H9 (cell line): Measurements from ENCODE around the gene FOXD1. TPM values are rescaled to one million over a fixed set of nuclear protein-coding genes. Genes with fewer than 3 reads are reported as not detected.

Source experiments
- DNase-seq: peaks from one replicate; pipeline ENCODE4 v3.0.0-alpha.2; 2017
- H2AFZ ChIP-seq: one replicate; pipeline ENCODE4 v1.6.1; 2013; ENCODE audit warnings: mild to moderate bottlenecking, low read length, control low read depth, moderate library complexity
- H2AK5ac ChIP-seq: 2 replicates; pipeline ENCODE4 v1.6.1; 2013; ENCODE audit warnings: low read length, control low read depth, mixed read lengths; ENCODE audit not compliant: insufficient read length
- H2BK120ac ChIP-seq: one replicate; pipeline ENCODE4 v1.6.1; 2013; ENCODE audit warnings: low read depth, mild to moderate bottlenecking, low read length, control low read depth, inconsistent platforms; ENCODE audit not compliant: poor library complexity, severe bottlenecking
- H2BK12ac ChIP-seq: 2 replicates; pipeline ENCODE4 v1.6.1; 2013; ENCODE audit warnings: low read length, control low read depth, mixed read lengths, low read depth; ENCODE audit not compliant: insufficient read length
- H2BK15ac ChIP-seq: 2 replicates; pipeline ENCODE4 v1.6.1; 2013; ENCODE audit warnings: low read depth, low read length, control low read depth
- H2BK20ac ChIP-seq: one replicate; pipeline ENCODE4 v1.6.1; 2013; ENCODE audit warnings: low read depth, mild to moderate bottlenecking, low read length, control low read depth, inconsistent platforms; ENCODE audit not compliant: poor library complexity, severe bottlenecking
- H2BK5ac ChIP-seq: 2 replicates; pipeline ENCODE4 v1.6.1; 2013; ENCODE audit warnings: low read length, control low read depth, mixed read lengths; ENCODE audit not compliant: insufficient read length
- H3K14ac ChIP-seq: 2 replicates; pipeline ENCODE4 v1.6.1; 2013; ENCODE audit warnings: low read length, control low read depth; ENCODE audit not compliant: insufficient read depth
- H3K18ac ChIP-seq: 2 replicates; pipeline ENCODE4 v1.6.1; 2013; ENCODE audit warnings: low read depth, mild to moderate bottlenecking, mixed read lengths, low read length, control low read depth; ENCODE audit not compliant: insufficient read length
- H3K23ac ChIP-seq: 2 replicates; pipeline ENCODE4 v1.6.1; 2013; ENCODE audit warnings: low read length, control low read depth, mixed read lengths, low read depth; ENCODE audit not compliant: insufficient read length
- H3K23me2 ChIP-seq: 2 replicates; pipeline ENCODE4 v1.6.1; 2013; ENCODE audit warnings: low read depth, mild to moderate bottlenecking, mixed read lengths, low read length, control low read depth; ENCODE audit not compliant: insufficient read length, poor library complexity, severe bottlenecking
- H3K27ac ChIP-seq: 2 replicates; pipeline ENCODE4 v1.5.1; 2013; ENCODE audit warnings: low read length, control low read depth, mixed read lengths, low read depth; ENCODE audit not compliant: insufficient read length
- H3K27me3 ChIP-seq: 2 replicates; pipeline ENCODE4 v1.6.1; 2013; ENCODE audit warnings: low read length, control low read depth, inconsistent platforms; ENCODE audit not compliant: insufficient read depth
- H3K4ac ChIP-seq: 2 replicates; pipeline ENCODE4 v1.6.1; 2013; ENCODE audit warnings: low read depth, mild to moderate bottlenecking, control low read depth, inconsistent platforms, low read length, moderate library complexity
- H3K4me1 ChIP-seq: 2 replicates; pipeline ENCODE4 v1.6.1; 2013; ENCODE audit warnings: low read length, control low read depth, inconsistent platforms; ENCODE audit not compliant: insufficient read depth
- H3K4me2 ChIP-seq: 2 replicates; pipeline ENCODE4 v1.6.1; 2013; ENCODE audit warnings: low read length, control low read depth, mixed read lengths; ENCODE audit not compliant: insufficient read length, insufficient read depth
- H3K56ac ChIP-seq: 2 replicates; pipeline ENCODE4 v1.6.1; 2013; ENCODE audit warnings: low read depth, mild to moderate bottlenecking, mixed read lengths, low read length, control low read depth; ENCODE audit not compliant: insufficient read length
- H3K79me1 ChIP-seq: 2 replicates; pipeline ENCODE4 v1.6.1; 2013; ENCODE audit warnings: low read depth, mild to moderate bottlenecking, moderate library complexity, low read length, control low read depth, inconsistent platforms; ENCODE audit not compliant: insufficient read depth, poor library complexity, severe bottlenecking
- H3K79me2 ChIP-seq: 2 replicates; pipeline ENCODE4 v1.6.1; 2013; ENCODE audit warnings: low read length, control low read depth, inconsistent platforms; ENCODE audit not compliant: insufficient read depth
- H3K9ac ChIP-seq: 2 replicates; pipeline ENCODE4 v1.6.1; 2013; ENCODE audit warnings: low read length, control low read depth, mixed read lengths; ENCODE audit not compliant: insufficient read length; ENCODE audit errors: extremely low read depth
- H3K9me3 ChIP-seq: one replicate; pipeline ENCODE4 v1.6.1; 2013; ENCODE audit warnings: low read depth, low read length, inconsistent platforms; ENCODE audit not compliant: control insufficient read depth
- H3T11ph ChIP-seq: one replicate; pipeline ENCODE4 v1.6.1; 2013; ENCODE audit warnings: mild to moderate bottlenecking, low read length, control low read depth, inconsistent platforms
- H4K20me1 ChIP-seq: one replicate; pipeline ENCODE4 v1.6.1; 2013; ENCODE audit not compliant: control insufficient read depth, insufficient read length, insufficient read depth
- H4K5ac ChIP-seq: 2 replicates; pipeline ENCODE4 v1.6.1; 2013; ENCODE audit warnings: low read depth, mild to moderate bottlenecking, mixed read lengths, low read length, control low read depth; ENCODE audit not compliant: insufficient read length
- H4K8ac ChIP-seq: replicated peaks from 2 replicates; pipeline ENCODE4 v1.6.1; 2013; ENCODE audit warnings: low read length, control low read depth, mixed read lengths, low read depth; ENCODE audit not compliant: insufficient read length
- H4K91ac ChIP-seq: 2 replicates; pipeline ENCODE4 v1.6.1; 2013; ENCODE audit warnings: low read depth, mild to moderate bottlenecking, moderate library complexity, mixed read lengths, low read length, control low read depth; ENCODE audit not compliant: insufficient read length
- H3K27ac Mint-ChIP-seq, 3 experiments: 2 replicates in 2 of 3; 3 replicates in 1 of 3; pipeline ENCODE4 v1.8.0; 2020 to 2021; ENCODE audit warnings: mixed read lengths in 3 of 3, mild to moderate bottlenecking in 1 of 3, moderate library complexity in 1 of 3
- H3K27me3 Mint-ChIP-seq: 2 replicates; pipeline ENCODE4 v1.8.0; 2021; ENCODE audit warnings: low read depth, mild to moderate bottlenecking, moderate library complexity, mixed read lengths
- H3K36me3 Mint-ChIP-seq, 3 experiments: 2 replicates in 2 of 3; 3 replicates in 1 of 3; pipeline ENCODE4 v1.8.0; 2020 to 2021; ENCODE audit warnings: low read depth in 3 of 3, mixed read lengths in 3 of 3; ENCODE audit not compliant: insufficient read depth in 1 of 3
- H3K4me1 Mint-ChIP-seq, 2 experiments: 2 replicates each; pipeline ENCODE4 v1.8.0; 2020; ENCODE audit warnings: mixed read lengths in 2 of 2
- H3K4me3 Mint-ChIP-seq, 2 experiments: 2 replicates in 1 of 2; 3 replicates in 1 of 2; pipeline ENCODE4 v1.8.0; 2020 to 2021; ENCODE audit warnings: mild to moderate bottlenecking in 2 of 2, mixed read lengths in 2 of 2, moderate library complexity in 1 of 2
- H3K9me3 Mint-ChIP-seq, 2 experiments: 2 replicates in 1 of 2; 3 replicates in 1 of 2; pipeline ENCODE4 v1.8.0; 2020; ENCODE audit warnings: mild to moderate bottlenecking in 2 of 2, mixed read lengths in 2 of 2, moderate library complexity in 1 of 2
- CTCF ChIP-seq: fragments of 200-600 bp; sonication (generic); conservative IDR thresholded peaks from 3 replicates; pipeline ENCODE4 v1.8.0; 2021; ENCODE audit warnings: antibody characterized with exemption, mild to moderate bottlenecking
- total RNA-seq: library from RNA; stranded (reverse); gene quantifications from 2 replicates; pipeline ENCODE4 v1.2.1, GENCODE V29; 2021

FOXD1 gene
- total RNA-seq, 1 experiment from 2014 or later = 0.20 TPM

GRCh38 chr5:73399775-73400174 is 48.8 kb downstream of the FOXD1 start:
- H4K20me1 ChIP-seq = no peaks in the 10 kb centered on the region
- H2AFZ ChIP-seq = no peak overlapping the region
- no peak overlapping the region for H3K18ac ChIP-seq
- H2BK20ac ChIP-seq = no peak overlapping the region
- H3K4me3 Mint-ChIP-seq = no peak overlapping the region
- no peak overlapping the region for H3K4ac ChIP-seq
- no peaks in the 10 kb centered on the region for H3K36me3 Mint-ChIP-seq
- no peak overlapping the region for H4K8ac ChIP-seq
- H3K79me1 ChIP-seq = no peaks in the 10 kb centered on the region
- no peak overlapping the region for H4K91ac ChIP-seq
- no peak overlapping the region for H3K56ac ChIP-seq
- H3K4me2 ChIP-seq = no peak overlapping the region
- no peaks in the 10 kb centered on the region for H3K23me2 ChIP-seq
- H4K5ac ChIP-seq = no peak overlapping the region
- H3K27me3 Mint-ChIP-seq = peaks cover 12% of the 10 kb centered on the region
- peaks cover 0 to 3% of the 10 kb centered on the region in 2 experiments; a peak in 2 of 4 replicates for H3K4me1 Mint-ChIP-seq
- no peak overlapping the region for H3K27ac ChIP-seq
- no peaks in the 10 kb centered on the region for H3K27me3 ChIP-seq
- H3K9me3 Mint-ChIP-seq = no peaks in the 10 kb centered on the region
- H3K14ac ChIP-seq = no peak overlapping the region
- no peaks in the 10 kb centered on the region for H3K9me3 ChIP-seq
- DNase-seq = no peak
- no peak overlapping the region for H2BK15ac ChIP-seq
- no peak overlapping the region for H3K9ac ChIP-seq
- no peak overlapping the region for H3T11ph ChIP-seq
- no peak overlapping the region for H2BK120ac ChIP-seq
- H3K23ac ChIP-seq = no peak overlapping the region
- H3K27ac Mint-ChIP-seq = no peak overlapping the region
- TF ChIP-seq CTCF = no peak
- H3K79me2 ChIP-seq = no peaks in the 10 kb centered on the region
- H2BK5ac ChIP-seq = no peak overlapping the region
- H3K4me1 ChIP-seq = no peaks in the 10 kb centered on the region
- no peak overlapping the region for H2BK12ac ChIP-seq
- H2AK5ac ChIP-seq = no peak overlapping the region

Other genes starting within 250 kb of the FOXD1 start
- 861 and 876 TPM in 2 replicates for gene BTF3, start 49.7 kb upstream of the FOXD1 start, total RNA-seq
- 6.6 and 8.9 TPM in 2 replicates for gene ANKRA2, start 116.9 kb upstream of the FOXD1 start, total RNA-seq
- gene UTP15, start 117.0 kb upstream of the FOXD1 start, total RNA-seq = 43.5 TPM in 2 replicates
- gene ARHGEF28, start 177.4 kb upstream of the FOXD1 start, total RNA-seq = 0.24 and 0.57 TPM in 2 replicates